Measurements from ENCODE around the gene CTNNA2. TPM values are rescaled to one million over a fixed set of nuclear protein-coding genes. Genes with fewer than 3 reads are reported as not detected.

The CTNNA2 gene
- total RNA-seq, 1 donor from 2014 or later: 15.0 TPM

DNA sequence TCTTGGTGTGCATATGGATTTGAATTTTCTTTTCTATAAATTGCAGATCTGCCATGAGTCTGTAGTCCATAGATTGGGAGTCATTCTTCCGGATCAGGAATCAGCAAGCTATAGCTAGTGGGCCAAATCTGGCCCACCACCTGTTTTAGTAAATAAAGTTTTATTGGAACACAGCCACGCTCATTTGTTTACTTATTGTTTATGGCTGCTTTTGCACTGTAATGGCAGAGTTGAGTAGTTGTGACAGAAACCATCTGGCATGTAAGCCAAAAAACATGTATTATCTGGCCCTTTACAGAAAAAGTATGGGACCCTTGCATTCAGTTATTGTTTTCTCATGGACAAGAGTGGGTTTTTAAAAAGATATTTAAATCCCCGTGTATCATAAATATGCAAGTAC lies 600.5 kb downstream of the CTNNA2 start:
- no peaks in the 10 kb centered on the region for H3K4me1 Mint-ChIP-seq (ENCODE audit: unreplicated experiment)
- no peak for DNase-seq (ENCODE audit: extremely low spot score, unreplicated experiment)
- H3K36me3 Mint-ChIP-seq: no peaks in the 10 kb centered on the region
- peaks cover 7% of the 10 kb centered on the region for H3K9me3 Mint-ChIP-seq
- no peak overlapping the region for H3K27ac Mint-ChIP-seq
- TF ChIP-seq, protein P1, sequence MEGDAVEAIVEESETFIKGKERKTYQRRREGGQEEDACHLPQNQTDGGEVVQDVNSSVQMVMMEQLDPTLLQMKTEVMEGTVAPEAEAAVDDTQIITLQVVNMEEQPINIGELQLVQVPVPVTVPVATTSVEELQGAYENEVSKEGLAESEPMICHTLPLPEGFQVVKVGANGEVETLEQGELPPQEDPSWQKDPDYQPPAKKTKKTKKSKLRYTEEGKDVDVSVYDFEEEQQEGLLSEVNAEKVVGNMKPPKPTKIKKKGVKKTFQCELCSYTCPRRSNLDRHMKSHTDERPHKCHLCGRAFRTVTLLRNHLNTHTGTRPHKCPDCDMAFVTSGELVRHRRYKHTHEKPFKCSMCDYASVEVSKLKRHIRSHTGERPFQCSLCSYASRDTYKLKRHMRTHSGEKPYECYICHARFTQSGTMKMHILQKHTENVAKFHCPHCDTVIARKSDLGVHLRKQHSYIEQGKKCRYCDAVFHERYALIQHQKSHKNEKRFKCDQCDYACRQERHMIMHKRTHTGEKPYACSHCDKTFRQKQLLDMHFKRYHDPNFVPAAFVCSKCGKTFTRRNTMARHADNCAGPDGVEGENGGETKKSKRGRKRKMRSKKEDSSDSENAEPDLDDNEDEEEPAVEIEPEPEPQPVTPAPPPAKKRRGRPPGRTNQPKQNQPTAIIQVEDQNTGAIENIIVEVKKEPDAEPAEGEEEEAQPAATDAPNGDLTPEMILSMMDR (conservative IDR thresholded peaks at IDR 0.05): no peak
- no peaks in the 10 kb centered on the region for H3K27me3 Mint-ChIP-seq
- H3K4me3 Mint-ChIP-seq: no peak overlapping the region

- peaks cover 7% of the 10 kb centered on the region for H3K9me3 Mint-ChIP-seq
- no peak for DNase-seq (ENCODE audit: extremely low spot score, unreplicated experiment)
- no peak overlapping the region for H3K4me3 Mint-ChIP-seq
- H3K27me3 Mint-ChIP-seq: no peaks in the 10 kb centered on the region
- H3K4me1 Mint-ChIP-seq (ENCODE audit: unreplicated experiment): no peaks in the 10 kb centered on the region
- H3K36me3 Mint-ChIP-seq: no peaks in the 10 kb centered on the region
- H3K27ac Mint-ChIP-seq: no peak overlapping the region
- TF ChIP-seq, protein P1 (conservative IDR thresholded peaks at IDR 0.05): no peak
These were observed 602.0 kb downstream of the CTNNA2 start for GRCh38 chr2:80114812-80115211.

DNA sequence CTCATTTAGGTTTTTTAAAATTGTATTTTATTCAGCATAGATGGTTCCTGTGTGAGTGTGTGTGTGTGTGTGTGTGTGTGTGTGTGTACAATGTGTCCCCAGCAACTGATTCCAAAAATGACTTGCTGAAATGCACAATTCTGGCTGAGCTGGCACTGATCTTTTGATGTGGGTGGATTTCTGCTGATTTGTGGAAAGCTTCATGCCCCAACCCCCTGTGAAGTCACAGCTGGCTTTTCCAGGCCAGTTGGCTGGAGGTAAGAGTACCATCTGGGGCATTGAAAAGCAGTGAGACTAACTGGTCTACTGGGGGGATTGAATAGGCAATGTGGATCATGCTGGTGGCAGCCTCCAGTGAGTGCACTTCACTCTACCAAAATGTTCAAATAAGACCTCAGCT lies 604.5 kb downstream of the CTNNA2 start:
- no peak for DNase-seq (ENCODE audit: extremely low spot score, unreplicated experiment)
- H3K4me1 Mint-ChIP-seq (ENCODE audit: unreplicated experiment): no peaks in the 10 kb centered on the region
- no peaks in the 10 kb centered on the region for H3K36me3 Mint-ChIP-seq
- no peak overlapping the region for H3K4me3 Mint-ChIP-seq
- H3K9me3 Mint-ChIP-seq: no peaks in the 10 kb centered on the region
- TF ChIP-seq, protein P1 (conservative IDR thresholded peaks at IDR 0.05): no peak
- H3K27me3 Mint-ChIP-seq: no peaks in the 10 kb centered on the region
- no peak overlapping the region for H3K27ac Mint-ChIP-seq

DNA sequence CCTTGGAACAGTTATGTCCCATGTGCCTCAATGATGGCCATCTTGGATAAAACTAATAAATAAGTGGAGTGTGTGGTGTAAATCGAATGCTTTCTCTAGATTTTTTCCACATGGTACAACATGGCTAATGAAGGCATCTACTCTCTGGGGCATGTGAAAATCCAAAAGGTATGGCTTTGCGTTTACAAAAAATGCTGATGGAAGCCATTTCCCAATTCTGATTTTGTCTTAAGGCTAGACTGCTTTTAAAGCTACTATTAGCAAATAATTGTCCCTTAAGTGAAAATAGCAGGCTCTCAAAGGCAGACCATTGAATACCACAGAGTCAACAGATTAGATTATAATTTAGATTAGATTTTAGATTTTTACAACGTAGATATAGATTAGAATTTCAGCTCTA lies 608.0 kb downstream of the CTNNA2 start:
- no peak overlapping the region for H3K27ac Mint-ChIP-seq
- DNase-seq (ENCODE audit: extremely low spot score, unreplicated experiment): no peak
- H3K27me3 Mint-ChIP-seq: no peaks in the 10 kb centered on the region
- no peak overlapping the region for H3K4me3 Mint-ChIP-seq
- H3K4me1 Mint-ChIP-seq (ENCODE audit: unreplicated experiment): no peaks in the 10 kb centered on the region
- H3K9me3 Mint-ChIP-seq: no peaks in the 10 kb centered on the region
- no peaks in the 10 kb centered on the region for H3K36me3 Mint-ChIP-seq
- TF ChIP-seq, protein P1 (conservative IDR thresholded peaks at IDR 0.05): no peak

DNA sequence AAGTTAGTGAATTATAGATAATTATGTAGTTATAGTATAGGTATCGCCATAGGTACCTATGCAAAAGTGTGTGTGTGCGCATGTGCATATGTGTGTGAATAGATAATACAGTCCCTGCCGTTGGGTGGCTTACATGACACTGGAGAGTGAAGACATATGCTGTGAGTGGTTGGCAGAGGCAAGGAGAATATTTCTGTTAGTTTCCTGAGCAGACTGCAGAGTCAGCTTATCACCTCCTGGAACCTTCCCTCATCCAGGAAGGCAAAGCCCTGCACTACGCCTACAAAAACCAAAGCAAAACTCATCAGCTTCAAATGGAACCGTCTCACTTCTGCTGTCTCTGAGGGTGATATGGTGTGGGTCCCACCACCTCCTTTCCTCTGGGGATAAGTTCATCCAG lies 609.8 kb downstream of the CTNNA2 start:
- Mint-ChIP-seq H3K4me3 (no peak overlapping the region), H3K27ac (no peak overlapping the region), H3K27me3 (no peaks in the 10 kb centered on the region), H3K9me3 (no peaks in the 10 kb centered on the region), H3K4me1 (ENCODE audit: unreplicated experiment) (no peaks in the 10 kb centered on the region), H3K36me3 (no peaks in the 10 kb centered on the region)
- DNase-seq (ENCODE audit: extremely low spot score, unreplicated experiment): no peak
- TF ChIP-seq, protein P1 (conservative IDR thresholded peaks at IDR 0.05): no peak

DNA sequence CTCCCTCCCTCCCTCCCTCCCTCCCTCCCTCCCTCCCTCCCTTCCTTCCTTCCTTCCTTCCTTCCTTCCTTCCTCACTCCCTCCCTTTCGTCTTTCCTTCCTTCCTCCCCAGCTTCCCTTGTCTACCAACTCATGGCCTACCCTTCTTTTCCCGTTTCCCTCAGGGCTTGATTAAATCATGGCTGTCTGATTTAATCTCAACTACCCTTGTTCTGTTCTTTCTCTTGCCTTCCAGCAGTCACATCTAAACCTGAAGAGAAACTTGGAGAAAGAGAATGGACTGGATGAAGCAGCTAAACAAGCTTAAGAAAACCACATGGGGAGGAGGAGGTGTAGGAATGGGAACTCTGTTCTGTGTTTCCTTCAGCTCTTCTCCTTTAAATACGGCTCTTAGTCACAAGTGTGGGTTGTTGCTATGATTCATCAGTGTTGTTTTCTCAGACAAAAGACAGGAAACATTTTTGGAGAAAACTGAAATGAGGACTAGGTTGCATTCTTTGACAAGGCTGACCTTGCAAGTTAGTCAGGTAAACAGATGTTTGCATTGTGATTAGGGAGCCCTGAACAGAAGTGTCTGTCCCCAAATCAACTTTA lies 613.8 kb downstream of the CTNNA2 start:
- Mint-ChIP-seq H3K27ac (no peak overlapping the region), H3K4me3 (no peak overlapping the region), H3K36me3 (no peaks in the 10 kb centered on the region), H3K9me3 (no peaks in the 10 kb centered on the region), H3K27me3 (no peaks in the 10 kb centered on the region), H3K4me1 (ENCODE audit: unreplicated experiment) (no peaks in the 10 kb centered on the region)
- DNase-seq (ENCODE audit: extremely low spot score, unreplicated experiment): no peak
- TF ChIP-seq, protein P1 (conservative IDR thresholded peaks at IDR 0.05): no peak
